Parathyroid adenoma (tissue), 2 donors: Measurements from ENCODE around the gene DCX.

Experiments
- H2AFZ ChIP-seq: fragments of 300-600 bp; sonication (generic); one replicate; pipeline ENCODE4 v1.7.0; 2017; ENCODE audit warnings: antibody characterized with exemption, mild to moderate bottlenecking
- H3K27ac ChIP-seq: fragments of 300-600 bp; sonication (generic); one replicate; pipeline ENCODE4 v1.7.0; 2017
- H3K27me3 ChIP-seq: fragments of 300-600 bp; sonication (generic); one replicate; pipeline ENCODE4 v1.7.0; 2017; ENCODE audit warnings: low read length; ENCODE audit not compliant: control insufficient read depth, insufficient read depth
- H3K36me3 ChIP-seq: fragments of 300-600 bp; sonication (generic); one replicate; pipeline ENCODE4 v1.7.0; 2017; ENCODE audit warnings: low read length; ENCODE audit not compliant: control insufficient read depth, insufficient read depth
- H3K4me1 ChIP-seq: fragments of 300-600 bp; sonication (generic); one replicate; pipeline ENCODE4 v1.7.0; 2017; ENCODE audit warnings: control low read depth
- H3K4me2 ChIP-seq: fragments of 300-600 bp; sonication (generic); one replicate; pipeline ENCODE4 v1.7.0; 2017; ENCODE audit warnings: low read length
- H3K4me3 ChIP-seq: fragments of 300-600 bp; sonication (generic); one replicate; pipeline ENCODE4 v1.7.0; 2017; ENCODE audit warnings: low read depth, low read length
- H3K79me2 ChIP-seq: fragments of 300-600 bp; sonication (generic); one replicate; pipeline ENCODE4 v1.7.0; 2017; ENCODE audit warnings: control low read depth
- H3K9ac ChIP-seq: fragments of 300-600 bp; sonication (generic); one replicate; pipeline ENCODE4 v1.7.0; 2017; ENCODE audit warnings: mild to moderate bottlenecking
- H3K9me3 ChIP-seq: fragments of 300-600 bp; sonication (generic); one replicate; pipeline ENCODE4 v1.7.0; 2017; ENCODE audit warnings: low read length; ENCODE audit not compliant: control insufficient read depth
- TF ChIP-seq, protein P1 (sequence below): fragments of 300-600 bp; sonication (generic); IDR thresholded peaks from one replicate; pipeline ENCODE4 v1.7.0; 2017; ENCODE audit warnings: antibody characterized with exemption, mild to moderate bottlenecking
- donor health status: primary hyperparathyroidism.

Gene DCX

GRCh38 chrX:111329370-111329769 lies 82.6 kb downstream of the DCX start:
- no peaks in the 10 kb centered on the region for H3K4me1 ChIP-seq
- no peak overlapping the region for H3K4me2 ChIP-seq
- H3K36me3 ChIP-seq = no peaks in the 10 kb centered on the region
- no peak overlapping the region for H3K4me3 ChIP-seq
- H3K79me2 ChIP-seq = no peaks in the 10 kb centered on the region
- TF ChIP-seq, protein P1, sequence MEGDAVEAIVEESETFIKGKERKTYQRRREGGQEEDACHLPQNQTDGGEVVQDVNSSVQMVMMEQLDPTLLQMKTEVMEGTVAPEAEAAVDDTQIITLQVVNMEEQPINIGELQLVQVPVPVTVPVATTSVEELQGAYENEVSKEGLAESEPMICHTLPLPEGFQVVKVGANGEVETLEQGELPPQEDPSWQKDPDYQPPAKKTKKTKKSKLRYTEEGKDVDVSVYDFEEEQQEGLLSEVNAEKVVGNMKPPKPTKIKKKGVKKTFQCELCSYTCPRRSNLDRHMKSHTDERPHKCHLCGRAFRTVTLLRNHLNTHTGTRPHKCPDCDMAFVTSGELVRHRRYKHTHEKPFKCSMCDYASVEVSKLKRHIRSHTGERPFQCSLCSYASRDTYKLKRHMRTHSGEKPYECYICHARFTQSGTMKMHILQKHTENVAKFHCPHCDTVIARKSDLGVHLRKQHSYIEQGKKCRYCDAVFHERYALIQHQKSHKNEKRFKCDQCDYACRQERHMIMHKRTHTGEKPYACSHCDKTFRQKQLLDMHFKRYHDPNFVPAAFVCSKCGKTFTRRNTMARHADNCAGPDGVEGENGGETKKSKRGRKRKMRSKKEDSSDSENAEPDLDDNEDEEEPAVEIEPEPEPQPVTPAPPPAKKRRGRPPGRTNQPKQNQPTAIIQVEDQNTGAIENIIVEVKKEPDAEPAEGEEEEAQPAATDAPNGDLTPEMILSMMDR = no peak
- H3K9me3 ChIP-seq = no peaks in the 10 kb centered on the region
- no peak overlapping the region for H2AFZ ChIP-seq
- H3K27ac ChIP-seq = no peak overlapping the region
- H3K9ac ChIP-seq = no peak overlapping the region
- no peaks in the 10 kb centered on the region for H3K27me3 ChIP-seq

DNA sequence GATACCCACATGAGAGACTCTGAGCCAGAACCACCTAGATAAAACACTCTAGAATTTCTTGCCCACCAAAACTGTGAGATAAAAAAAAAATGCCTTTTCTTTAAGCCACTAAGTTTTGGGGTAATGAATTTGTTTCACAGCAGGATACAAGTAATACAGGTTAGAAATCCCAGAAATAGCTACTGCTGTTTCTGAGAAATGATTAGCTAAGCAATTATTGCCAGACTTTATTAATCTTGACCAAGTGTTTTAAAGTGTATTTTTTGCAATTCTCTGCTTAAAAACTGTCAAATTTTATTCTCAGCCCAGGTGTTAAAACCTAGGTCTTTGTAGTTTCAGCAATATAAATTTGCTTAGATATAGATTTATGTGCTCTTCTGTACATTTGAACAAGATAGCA lies 83.1 kb downstream of the DCX start:
- TF ChIP-seq, protein P1 = no peak

DNA sequence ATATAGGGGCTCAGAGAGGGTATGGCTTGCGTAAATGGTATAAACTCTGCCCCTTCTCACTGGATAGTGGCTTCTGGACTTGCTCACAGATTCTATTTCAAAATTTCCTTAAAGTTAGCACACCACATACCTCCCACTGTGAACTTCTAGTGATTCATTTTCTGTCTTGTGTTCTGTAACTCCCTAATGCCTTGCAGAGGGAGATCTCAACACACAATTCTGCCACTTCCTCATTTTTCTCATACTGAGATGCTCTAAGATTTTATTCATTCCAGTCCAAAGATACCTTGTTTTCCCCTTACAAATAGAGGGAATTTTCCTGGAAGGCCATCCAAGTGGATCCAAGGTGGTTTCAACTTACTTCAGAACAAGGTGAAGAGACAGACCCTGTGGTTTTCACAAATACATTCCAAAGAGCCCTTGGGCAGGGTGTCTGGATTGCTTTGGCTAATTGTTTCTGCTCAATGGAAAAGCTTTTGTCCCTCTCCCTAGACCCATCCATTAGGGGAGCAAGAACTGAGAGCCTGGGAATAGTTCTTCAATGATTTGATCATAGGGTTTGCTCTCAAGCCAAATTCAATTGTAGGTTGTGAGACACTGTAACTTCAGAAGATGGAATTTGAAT lies 89.6 kb downstream of the DCX start:
- Histone ChIP-seq H3K27ac (no peak overlapping the region), H3K9me3 (no peaks in the 10 kb centered on the region), H3K4me1 (no peaks in the 10 kb centered on the region), H3K27me3 (no peaks in the 10 kb centered on the region), H3K36me3 (no peaks in the 10 kb centered on the region), H3K4me3 (no peak overlapping the region), H3K4me2 (no peak overlapping the region), H3K9ac (no peak overlapping the region), H2AFZ (no peak overlapping the region), H3K79me2 (no peaks in the 10 kb centered on the region)
- TF ChIP-seq, protein P1 = no peak

More for the DNA sequence above, 83.1 kb downstream of the DCX start:
- Histone ChIP-seq H3K27me3 (no peaks in the 10 kb centered on the region), H3K4me1 (no peaks in the 10 kb centered on the region), H3K36me3 (no peaks in the 10 kb centered on the region), H3K27ac (no peak overlapping the region), H2AFZ (no peak overlapping the region), H3K9me3 (no peaks in the 10 kb centered on the region), H3K79me2 (no peaks in the 10 kb centered on the region), H3K4me2 (no peak overlapping the region), H3K4me3 (no peak overlapping the region), H3K9ac (no peak overlapping the region)

DNA sequence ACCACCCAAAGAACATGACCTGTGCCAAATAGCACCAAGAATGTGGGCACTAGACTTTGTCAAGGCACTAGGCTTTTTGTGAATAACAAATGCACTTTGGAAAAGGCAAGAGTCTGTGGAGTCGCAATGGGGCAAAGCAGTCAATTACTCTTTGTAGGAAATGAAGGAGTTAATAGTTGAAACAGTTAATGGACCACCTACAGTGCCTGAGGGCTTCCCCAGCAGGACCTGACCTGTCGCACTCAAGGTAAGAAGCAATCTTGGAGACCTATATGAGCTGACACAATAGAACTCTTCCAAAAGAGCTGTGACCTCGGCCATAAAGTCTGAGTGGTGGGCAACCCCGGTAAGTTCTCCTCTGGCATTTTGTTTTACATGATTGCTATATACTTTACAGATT lies 92.5 kb downstream of the DCX start:
- H3K4me1 ChIP-seq = no peaks in the 10 kb centered on the region
- H3K27ac ChIP-seq = no peak overlapping the region
- H3K9me3 ChIP-seq = no peaks in the 10 kb centered on the region
- TF ChIP-seq, protein P1 = no peak
- no peaks in the 10 kb centered on the region for H3K79me2 ChIP-seq
- H3K9ac ChIP-seq = no peak overlapping the region
- H2AFZ ChIP-seq = no peak overlapping the region
- H3K27me3 ChIP-seq = no peaks in the 10 kb centered on the region
- H3K4me2 ChIP-seq = no peak overlapping the region
- no peak overlapping the region for H3K4me3 ChIP-seq
- H3K36me3 ChIP-seq = no peaks in the 10 kb centered on the region

DNA sequence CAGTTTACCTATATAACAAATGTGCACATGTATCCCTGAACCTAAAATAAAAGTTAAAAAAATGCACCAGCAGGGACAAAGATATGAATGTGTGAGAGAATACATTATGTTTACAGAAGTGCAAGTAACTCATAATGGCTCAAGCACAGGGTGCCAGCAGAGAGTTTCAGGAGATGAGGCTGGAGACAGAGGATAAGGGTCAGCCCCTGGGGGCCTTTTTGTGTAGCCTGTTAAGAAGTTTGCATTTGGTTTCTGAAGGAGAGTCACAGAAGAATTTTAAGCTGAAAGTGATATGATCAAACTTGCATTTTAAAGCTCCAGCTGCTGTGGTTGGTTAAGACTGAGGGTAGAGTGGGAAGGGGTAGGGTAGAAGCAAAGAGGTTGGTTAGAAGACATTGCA lies 93.1 kb downstream of the DCX start:
- Histone ChIP-seq H3K79me2 (no peaks in the 10 kb centered on the region), H3K27me3 (no peaks in the 10 kb centered on the region), H3K4me3 (no peak overlapping the region), H3K4me2 (no peak overlapping the region), H3K9me3 (no peaks in the 10 kb centered on the region), H3K4me1 (no peaks in the 10 kb centered on the region), H3K27ac (no peak overlapping the region), H3K9ac (no peak overlapping the region), H2AFZ (no peak overlapping the region), H3K36me3 (no peaks in the 10 kb centered on the region)
- TF ChIP-seq, protein P1 = no peak
